ENCODE measurements around the gene UNCX.

The UNCX gene

DNA sequence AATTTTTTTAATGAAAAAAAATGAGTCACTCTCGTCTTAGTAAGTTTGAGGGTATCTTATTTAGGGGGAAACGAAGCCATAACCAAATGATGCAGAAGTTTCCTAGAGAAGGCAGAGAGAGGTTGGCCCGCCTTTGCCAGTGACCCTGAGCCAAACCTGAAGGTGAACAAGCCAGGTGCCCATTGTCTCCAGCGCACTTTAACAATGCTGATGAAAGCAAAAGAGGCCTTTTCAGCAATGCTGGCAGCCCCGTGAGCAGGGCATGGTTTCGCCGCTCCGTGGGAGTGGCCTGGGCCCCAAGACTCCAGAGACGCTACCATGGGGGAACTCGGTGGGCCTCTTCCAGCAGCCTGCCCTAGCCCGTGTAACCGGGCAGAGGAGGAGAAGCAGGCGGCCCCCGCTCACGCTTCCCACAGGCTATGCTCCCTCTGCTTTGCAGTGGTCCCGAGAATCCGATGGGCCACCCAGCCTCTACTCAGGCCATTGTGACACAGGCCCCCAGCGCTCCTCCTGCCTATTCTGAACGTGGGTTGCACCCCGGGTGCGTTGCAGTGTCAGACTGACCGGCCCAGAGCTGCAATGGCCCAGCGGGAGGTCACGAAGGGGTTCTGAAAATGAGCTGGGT is 14.0 kb upstream of the UNCX start:
- DNase-seq = no peak

- no peak for DNase-seq
Measured at GRCh38 chr7:1219498-1219897, 13.2 kb upstream of the UNCX start.

DNA sequence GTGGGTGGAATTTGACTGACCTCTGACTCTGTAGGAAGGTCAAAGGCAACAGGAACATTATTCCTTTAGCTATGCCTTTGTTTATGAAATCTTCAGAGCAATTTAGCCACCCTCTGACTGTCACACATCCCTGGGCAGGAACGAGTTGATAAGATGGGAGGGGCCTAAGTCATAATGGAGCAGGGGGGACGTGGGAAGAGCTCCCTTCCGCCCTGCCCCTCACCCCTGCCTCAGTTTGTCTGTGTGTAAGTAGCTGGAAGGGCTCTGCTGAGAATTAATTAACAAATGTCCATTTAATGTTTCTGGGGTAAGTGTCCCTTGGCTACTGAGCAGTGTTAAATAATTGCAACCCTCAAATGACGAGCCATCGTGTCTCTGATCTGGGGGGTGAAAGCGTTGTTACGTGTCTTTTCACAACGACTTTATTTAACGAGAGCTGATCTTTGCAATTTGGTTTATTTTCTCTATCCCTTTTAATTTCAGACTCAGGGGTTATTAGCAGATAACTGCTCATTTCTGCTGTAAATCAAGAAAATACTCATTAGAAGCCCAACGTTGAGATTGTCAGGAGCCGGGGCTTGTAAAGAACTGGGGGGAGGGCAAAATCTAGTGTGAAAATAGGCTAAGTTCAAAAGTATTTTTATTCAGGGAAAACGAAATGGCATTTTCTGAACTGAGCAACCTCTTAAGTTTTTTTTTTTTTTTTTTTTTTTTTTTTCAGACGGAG is 12.5 kb upstream of the UNCX start:
- no peak for DNase-seq

GRCh38 chr7:1220977-1221745 is 11.5 kb upstream of the UNCX start:
- no peak for DNase-seq

DNA sequence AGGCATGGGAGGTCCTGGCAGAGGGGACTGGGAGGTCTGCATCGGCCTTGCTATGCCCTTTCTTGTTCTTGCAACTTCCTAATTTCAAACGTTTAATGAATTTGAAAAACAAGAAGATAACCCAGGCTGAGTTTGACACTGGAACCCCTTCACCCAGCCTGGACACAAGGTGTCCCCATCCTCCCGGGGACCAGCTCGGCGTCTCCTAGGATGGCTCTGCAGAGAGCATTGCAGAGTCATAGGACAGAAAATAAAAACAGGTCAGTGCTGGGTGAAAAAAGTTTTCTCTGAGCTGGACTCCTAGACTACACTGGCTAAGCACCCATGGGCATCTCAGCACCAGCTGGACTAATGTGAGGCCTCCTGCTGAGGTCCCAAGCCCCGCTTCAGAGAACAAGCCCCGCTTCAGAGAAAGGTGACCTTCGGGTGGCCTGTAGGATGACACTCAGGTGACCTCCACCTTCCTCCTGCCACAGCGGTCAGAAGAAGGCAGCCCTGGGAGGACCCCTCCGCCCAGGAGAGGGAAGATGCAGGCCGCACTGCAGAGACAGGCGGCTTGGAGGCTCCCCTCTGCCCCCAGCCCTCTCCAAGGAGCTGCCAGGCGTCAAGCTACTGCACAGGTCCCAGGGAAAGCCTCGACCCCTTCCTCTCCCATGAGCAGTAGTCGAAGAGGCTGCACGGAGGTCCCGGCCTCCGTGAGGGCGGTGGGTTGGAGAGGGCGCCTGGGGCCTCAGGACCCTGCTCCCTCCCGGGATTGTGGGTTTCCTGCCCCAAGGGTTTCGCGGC is 9.3 kb upstream of the UNCX start:
- no peak for DNase-seq

GRCh38 chr7:1224086-1224716 is 8.5 kb upstream of the UNCX start:
- no peak for DNase-seq

GRCh38 chr7:1225030-1225429 is 7.6 kb upstream of the UNCX start:
- no peak for DNase-seq

- DNase-seq = no peak
Measured at GRCh38 chr7:1225441-1226185, 7.1 kb upstream of the UNCX start.

DNA sequence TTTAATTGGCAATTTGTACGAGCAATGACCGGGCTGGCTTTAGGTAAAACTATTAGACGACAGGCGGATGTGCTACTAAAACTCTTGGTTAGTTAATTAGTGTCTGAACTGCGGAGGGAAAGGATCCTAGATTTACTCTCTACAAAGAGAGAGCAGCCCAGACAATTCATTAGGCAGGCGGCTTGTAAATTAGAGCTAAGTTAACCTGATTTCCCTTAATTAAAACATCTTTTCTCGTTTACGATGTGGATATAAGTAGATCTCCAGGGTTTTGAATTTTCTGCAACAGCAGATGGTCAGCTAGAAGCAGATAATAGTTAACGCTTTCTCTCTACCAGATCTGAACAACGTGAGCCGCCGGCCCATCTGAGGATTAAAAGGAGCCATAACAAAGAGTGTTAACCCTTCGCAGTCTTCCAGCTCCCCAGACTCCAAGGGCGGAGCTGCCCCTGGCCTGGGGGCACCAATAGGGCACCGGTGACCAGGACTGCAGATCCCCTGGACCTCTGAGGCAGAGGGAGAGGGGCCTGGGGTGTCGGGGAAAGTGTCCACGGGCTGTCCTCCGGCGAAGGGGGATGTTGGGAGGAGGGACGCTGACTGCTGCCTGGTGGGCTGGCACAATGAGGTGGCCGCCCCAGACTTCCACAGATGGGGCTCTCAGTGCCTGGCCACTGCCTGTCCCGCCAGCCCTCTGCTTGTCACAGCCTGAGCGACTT is 6.3 kb upstream of the UNCX start:
- no peak for DNase-seq

DNA sequence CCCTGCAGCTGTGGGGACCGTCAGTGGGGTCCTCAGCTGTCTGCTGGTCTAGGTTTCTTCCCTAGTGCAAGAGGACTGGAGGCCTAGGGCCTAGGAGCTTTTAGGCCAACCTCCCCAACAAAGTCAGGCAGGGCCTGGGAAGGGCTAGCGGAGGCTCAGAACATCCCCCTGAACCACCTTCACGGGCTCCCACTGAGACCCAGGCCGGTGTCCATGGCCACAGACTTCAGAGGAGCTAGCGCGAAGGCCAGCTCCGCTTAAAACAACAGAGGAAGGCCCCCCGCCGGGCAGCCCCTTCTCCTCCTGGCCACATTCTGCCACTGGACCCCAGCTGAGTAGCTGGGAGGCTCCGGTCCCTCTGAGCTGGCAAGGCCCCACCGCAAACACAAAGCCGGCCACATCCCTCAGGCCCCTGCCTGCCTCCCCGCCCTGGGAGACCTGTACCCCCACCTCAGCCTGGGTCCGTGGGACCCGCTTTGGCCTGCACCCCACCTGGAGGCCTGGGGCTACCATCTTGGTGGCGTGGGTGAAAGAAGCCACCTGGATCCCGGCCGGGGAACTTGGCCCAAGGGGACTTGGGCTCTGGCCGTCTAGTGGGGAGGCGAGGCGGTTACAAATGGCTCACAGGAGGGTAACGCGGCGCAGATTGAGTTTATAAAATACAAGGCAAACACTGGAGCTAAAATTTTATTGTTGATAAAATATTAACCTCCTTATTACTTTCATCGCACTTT is 5.4 kb upstream of the UNCX start:
- no peak for DNase-seq

- no peak for DNase-seq
Measured at GRCh38 chr7:1227814-1228544, 4.7 kb upstream of the UNCX start.

- DNase-seq = no peak
Measured at GRCh38 chr7:1228545-1229201, 4.0 kb upstream of the UNCX start.

DNA sequence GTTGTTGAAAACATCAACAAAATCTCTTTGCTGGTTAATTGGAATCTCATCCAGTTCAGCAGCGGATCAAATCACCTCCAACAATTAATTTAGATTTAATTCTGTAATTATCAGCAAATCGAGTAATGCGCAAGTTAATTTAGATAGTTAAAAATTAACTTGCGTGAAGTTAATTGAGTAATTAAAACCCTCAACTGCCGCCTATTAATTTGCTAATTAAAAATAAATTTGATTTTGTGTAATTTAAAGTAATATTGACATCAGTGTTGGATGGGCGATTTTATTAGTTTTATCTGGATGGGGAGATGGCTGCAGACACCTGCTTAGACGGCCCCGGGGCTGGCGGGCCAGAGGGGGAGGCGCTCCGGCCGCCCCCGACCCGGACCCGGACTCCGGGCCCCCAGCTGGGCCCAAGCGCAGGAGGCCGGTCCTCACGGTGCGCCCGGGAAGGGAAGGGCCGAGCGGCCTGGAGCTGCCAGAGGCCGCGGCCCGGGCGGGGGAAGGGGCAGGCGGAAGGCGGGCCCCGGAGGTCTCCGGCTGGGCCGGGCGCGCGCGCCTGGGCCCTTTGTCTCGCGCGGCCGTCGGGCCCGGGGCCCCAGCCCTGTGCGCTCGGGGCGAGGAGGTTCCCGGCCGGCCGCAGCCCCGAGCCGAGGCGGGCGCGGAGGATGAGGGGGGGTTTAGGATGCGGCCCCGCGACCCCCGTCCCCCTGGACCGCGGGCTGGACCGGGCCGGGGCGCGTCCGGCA is 3.3 kb upstream of the UNCX start:
- no peak for DNase-seq

GRCh38 chr7:1229956-1230355 is 2.7 kb upstream of the UNCX start:
- DNase-seq = no peak

DNA sequence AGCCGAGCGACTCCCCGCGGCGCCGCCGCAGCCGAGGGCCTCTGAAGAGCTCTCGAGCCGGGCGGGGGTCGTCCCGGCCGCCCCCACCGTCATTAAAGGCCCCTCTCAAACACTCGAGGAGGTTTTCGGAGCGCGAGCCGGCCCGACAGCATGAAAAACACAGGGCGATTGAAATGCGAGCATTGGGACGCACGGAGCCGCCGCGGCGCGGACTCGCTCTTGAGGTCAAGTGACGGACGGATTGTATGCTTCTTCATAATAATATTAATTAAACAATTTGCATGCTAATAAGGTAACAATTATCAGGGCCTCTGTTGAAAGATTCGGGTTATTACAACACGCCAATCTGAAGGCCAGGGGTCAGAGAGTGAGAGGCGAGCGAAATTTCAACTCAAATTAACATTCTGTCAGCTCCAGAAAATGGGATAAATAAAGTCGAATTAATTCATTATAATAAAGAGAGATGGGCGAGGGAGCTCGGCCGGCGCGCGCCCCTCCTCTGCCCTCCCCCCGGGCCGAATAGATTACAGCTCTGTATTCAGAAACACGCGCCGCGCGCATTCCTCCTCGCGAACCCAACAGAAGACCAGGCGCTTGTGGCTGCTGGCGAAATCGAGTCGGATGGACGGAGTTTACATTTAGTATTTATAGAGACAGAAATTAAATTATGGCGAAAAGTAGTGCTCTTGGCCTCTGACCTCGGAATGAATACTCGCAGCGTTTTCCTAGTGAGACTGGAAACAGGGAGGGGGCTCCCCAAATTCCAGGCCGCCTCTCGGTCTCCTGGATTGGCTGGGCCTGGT is 2.1 kb upstream of the UNCX start:
- DNase-seq = no peak

DNA sequence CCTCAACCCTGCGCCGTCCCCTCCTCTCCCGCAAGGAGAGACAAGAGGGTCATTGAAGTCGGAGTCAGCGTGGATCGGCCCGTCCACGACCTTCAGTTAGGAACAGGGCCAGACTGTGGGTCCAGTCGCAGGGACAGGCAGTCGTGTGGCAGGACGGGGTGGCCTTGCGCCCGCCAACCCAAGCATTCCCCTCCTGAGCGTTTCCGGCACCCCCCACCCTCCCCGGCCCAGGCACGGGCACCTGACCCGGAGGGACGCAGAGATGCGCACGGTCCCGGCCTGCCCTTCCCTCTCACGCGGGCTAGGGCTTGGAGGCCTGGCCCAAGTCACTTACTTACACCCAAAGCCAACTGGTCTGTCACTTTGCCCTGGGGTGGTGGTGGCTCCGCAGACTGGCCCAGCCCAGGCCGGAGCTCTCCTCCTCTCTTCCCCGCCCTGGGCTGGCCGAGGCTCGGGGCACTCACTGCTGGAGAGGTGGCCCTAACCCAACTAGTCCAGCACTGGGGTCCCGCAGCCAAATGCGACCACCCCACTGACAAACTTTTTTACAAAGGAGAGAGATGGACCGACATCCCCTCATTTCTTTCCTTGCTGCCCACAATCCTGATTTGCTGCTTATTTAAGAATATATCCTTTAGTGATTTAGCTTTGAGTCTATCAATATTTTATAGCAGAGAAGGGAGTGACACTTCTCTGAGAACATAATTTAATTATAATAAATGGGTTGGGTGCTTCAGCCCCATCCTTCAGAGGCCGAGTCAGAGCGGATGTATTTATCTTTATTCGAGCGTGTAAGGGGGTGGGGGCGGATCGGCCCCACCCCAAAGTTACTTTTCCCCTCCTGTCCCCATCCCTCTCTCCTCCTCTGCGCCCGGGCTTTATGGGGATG is 1.2 kb upstream of the UNCX start:
- DNase-seq = no peak

GRCh38 chr7:1232103-1232466 is 587 bp upstream of the UNCX start:
- DNase-seq = peak; percentile 37
